ENCODE data around the gene KRTAP10-9.

GRCh38 chr21:44581158-44581557 is 45.7 kb upstream of the KRTAP10-9 start:
- TF ChIP-seq PBX3 (CRISPR knock-in tag; IDR thresholded peaks at IDR 0.05) (no peak), PATZ1 (tag by site-specific recombination; IDR thresholded peaks at IDR 0.05) (no peak), ATF2 (tag by site-specific recombination; IDR thresholded peaks at IDR 0.05; ENCODE audit: low read depth) (no peak), CTCF (tag by site-specific recombination; IDR thresholded peaks at IDR 0.05) (no peak), PRDM10 (tag by site-specific recombination; IDR thresholded peaks at IDR 0.05) (no peak), ZBTB20 (tag by site-specific recombination; IDR thresholded peaks at IDR 0.05) (no peak), ZNF146 (tag by site-specific recombination; IDR thresholded peaks at IDR 0.05) (no peak), ZNF548 (tag by site-specific recombination; IDR thresholded peaks at IDR 0.05) (no peak), REST (tag by site-specific recombination; IDR thresholded peaks at IDR 0.05) (no peak), ZNF677 (tag by site-specific recombination; IDR thresholded peaks at IDR 0.05) (no peak), ZNF664 (tag by site-specific recombination; IDR thresholded peaks at IDR 0.05) (no peak)

Measured in HEK293 (cell line).